22Rv1 (cell line): Measurements from ENCODE around the gene TIGIT.

Experiments used
- ZFX ChIP-seq: fragments of 450-650 bp; IDR thresholded peaks from 2 replicates; pipeline ENCODE4 v1.6.1; 2017; ENCODE audit warnings: antibody characterized with exemption, borderline replicate concordance
- TF ChIP-seq, protein P1 (sequence below): fragments of 450-650 bp; IDR thresholded peaks from 2 replicates; pipeline ENCODE4 v1.5.1; 2017; ENCODE audit warnings: mild to moderate bottlenecking

GRCh38 chr3:114259566-114259965, 34.3 kb upstream of the TIGIT start:
- TF ChIP-seq, protein P1, sequence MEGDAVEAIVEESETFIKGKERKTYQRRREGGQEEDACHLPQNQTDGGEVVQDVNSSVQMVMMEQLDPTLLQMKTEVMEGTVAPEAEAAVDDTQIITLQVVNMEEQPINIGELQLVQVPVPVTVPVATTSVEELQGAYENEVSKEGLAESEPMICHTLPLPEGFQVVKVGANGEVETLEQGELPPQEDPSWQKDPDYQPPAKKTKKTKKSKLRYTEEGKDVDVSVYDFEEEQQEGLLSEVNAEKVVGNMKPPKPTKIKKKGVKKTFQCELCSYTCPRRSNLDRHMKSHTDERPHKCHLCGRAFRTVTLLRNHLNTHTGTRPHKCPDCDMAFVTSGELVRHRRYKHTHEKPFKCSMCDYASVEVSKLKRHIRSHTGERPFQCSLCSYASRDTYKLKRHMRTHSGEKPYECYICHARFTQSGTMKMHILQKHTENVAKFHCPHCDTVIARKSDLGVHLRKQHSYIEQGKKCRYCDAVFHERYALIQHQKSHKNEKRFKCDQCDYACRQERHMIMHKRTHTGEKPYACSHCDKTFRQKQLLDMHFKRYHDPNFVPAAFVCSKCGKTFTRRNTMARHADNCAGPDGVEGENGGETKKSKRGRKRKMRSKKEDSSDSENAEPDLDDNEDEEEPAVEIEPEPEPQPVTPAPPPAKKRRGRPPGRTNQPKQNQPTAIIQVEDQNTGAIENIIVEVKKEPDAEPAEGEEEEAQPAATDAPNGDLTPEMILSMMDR = no peak
- TF ChIP-seq ZFX = no peak
